Bone marrow (tissue), 2 donors: ENCODE results near the gene RBM14.
"Not testable (repeated sequence)": the region's sequence is repeated elsewhere in the genome, so short reads cannot be mapped to it uniquely, and the experiment has no call there.

Experiments
- DNase-seq, 2 donors: peaks; one replicate each; lab custom pipeline; 2025; lab: John Stamatoyannopoulos, UW

The RBM14 gene

GRCh38 chr11:66616379-66617154 is at the start of gene RBM14:
RBM14 (plus strand) TSS chr11:66616630; CDS start chr11:66616721, 91 bp downstream.
- peak; percentile 93 to 96 for DNase-seq

DNA sequence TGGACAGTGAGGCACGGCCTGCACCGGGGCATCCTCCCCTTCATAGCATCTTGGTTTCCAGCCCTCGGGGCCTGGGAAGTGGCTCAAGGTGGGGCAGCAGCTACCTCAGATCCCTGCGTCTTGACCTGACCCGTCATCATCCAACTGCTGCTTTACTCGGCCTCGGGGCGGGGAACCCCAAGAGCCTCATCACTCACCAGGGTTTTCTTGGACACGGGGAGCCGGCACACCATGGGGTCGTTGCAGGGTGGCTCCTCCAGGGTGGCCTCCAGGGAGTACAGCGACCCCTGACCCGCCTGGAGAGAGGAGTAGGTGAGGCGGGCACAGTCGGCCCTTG is 48.7 kb upstream of the RBM14 start:
- no peak for DNase-seq

GRCh38 chr11:66568124-66568916 is 48.1 kb upstream of the RBM14 start, which contains the start of gene CTSF:
CTSF (minus strand) TSS chr11:66568606; CDS start chr11:66568486, 120 bp downstream.
- peak in 1 of 2 donors; percentile 10 for DNase-seq

DNA sequence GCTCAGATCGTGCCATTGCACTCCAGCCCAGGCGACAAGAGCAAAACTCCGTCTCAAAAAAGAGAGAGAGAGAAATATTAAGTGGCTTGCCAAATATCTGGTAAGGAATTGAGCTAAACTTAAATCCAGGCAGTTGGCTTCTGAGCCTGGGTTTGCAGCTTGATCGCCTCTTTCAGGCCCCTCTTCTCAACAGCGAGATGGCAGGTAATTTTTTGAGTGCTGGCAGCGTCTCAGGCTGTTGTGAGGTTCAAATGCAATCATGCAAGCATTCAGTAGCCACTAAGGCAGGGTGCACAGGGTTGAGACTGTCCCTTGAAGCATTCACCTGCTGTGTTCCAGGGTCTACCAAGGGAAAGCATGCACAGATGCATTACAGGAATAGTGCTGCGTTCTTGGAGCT is 47.4 kb upstream of the RBM14 start:
- DNase-seq, result no peak

DNA sequence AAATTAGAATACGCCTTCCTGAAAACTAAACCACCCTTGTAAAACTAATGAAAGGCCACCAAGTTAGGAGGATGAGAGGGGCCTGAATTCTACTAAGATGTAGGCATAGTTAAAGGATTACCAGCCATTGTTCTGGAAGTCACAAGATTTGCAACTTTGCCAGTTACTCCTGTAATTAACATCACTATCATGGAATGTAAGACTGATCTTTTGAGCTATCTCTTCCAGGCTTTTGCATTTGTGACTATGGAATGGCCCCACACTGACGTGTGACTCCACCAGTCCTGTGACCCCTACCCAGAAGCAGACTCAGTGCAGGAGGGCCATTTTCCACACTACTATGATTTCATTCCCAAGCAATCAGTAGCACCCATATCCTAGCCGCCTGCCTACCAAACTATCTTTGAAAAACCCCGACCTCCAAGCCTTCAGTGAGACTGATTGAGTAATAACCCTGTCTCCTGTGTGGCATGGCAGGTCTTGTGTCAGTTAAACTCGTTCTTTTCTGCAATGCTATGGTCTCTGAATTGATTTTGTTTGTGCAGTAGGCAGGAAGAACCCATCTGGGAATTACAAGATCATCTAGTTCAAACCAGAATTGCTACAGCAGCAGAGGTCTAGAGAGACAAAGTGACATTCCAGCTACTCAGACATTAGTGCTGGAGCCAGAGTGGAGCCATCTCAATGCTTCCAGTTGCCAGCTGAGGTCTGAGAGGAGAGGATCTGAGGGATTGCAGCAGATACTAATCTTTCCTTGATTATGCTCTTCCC is 46.2 kb upstream of the RBM14 start:
- DNase-seq, result no peak

GRCh38 chr11:66570850-66571180 is 45.6 kb upstream of the RBM14 start:
- DNase-seq, result no peak

DNA sequence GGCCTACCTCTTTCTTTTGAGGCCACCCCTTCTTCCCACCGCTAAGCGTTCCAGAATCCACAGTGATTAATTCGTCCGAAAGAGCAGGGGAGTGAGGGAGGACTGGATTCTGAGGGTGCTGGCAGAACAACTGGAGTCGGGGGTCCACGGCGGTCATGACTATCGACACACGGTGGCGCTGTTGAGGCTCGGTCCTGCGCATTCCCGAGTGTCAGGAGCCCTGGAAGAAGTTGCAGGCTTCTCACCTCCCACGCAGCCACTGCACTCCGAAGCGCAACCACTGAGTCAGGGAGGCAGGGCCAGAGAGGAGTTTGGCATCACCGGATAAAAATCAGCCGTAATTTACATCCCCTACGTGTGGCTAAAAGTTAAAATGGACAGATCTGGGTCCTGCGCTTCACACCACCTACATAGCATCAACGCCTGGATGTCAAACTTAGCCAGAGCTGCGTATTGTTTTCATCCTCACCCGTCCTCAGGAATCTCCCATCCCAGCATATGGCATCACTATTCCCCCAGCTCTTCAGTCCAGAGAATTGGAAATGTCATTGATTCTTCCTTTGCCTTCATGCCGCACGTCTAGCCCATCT is 37.3 kb upstream of the RBM14 start:
- DNase-seq, result peak; percentile 40 to 43

GRCh38 chr11:66580803-66581202 is 35.6 kb upstream of the RBM14 start:
- DNase-seq, result no peak

GRCh38 chr11:66581261-66581660 is 35.2 kb upstream of the RBM14 start:
- no peak for DNase-seq

GRCh38 chr11:66582565-66583147 is 33.8 kb upstream of the RBM14 start:
- not testable (repeated sequence) for DNase-seq

- not testable (repeated sequence) for DNase-seq
Measured at GRCh38 chr11:66585447-66585846, 31.0 kb upstream of the RBM14 start.

DNA sequence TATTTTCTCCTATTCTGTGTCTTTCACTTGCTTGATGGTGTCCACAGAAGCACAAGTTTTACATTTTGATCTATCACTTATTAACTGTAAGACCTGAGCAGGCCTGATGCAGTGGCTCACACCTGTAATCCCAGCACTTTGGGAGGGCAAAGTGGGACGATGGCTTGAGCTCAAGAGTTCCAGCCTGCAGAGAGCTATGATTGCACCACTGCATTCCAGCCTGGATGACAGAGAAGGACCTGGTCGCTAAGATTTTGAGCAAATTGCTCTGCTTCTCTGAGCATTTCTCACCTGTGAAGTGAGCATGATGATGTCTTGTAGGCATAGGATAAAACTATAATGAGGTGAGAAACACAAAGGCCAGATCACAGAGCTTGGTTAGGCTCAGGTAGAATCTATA is 30.3 kb upstream of the RBM14 start:
- no peak for DNase-seq

GRCh38 chr11:66589315-66589714 is 27.1 kb upstream of the RBM14 start:
- not testable (repeated sequence) for DNase-seq

DNA sequence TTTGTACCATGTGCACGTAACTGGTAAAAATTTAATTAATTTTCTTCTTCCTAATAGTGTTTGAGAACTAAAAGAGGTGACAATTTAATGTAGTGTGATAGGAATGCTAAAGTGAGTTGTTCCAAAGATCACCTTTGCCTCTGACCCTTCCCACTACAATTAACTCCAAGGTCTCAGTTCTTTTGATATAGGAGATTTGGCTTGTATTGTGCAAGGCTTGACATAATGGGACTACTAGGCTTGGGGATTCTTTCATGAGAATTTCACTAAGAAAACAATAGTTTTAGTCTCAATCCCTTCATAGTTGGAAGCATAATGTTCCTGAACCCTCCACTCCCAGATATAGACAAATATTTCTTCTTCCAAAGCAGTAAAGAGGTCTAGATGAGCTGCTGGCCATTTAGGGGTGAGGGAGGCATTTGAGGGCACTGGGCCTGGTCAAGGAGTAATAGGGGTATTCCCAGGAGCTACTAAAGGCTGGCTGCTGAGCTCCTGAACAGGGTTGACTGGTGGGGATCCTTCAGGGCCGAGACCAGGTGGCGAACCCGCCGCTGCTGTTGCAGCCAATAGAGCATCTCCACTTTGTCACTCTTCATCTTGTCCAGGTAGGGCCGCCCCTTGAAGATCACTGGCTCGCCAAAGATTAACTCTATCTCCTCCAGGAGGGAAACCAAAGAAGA is 26.3 kb upstream of the RBM14 start:
- DNase-seq, result no peak

GRCh38 chr11:66591175-66591574 is 25.3 kb upstream of the RBM14 start:
- no peak for DNase-seq

- DNase-seq, result peak; percentile 93 to 94
Measured at GRCh38 chr11:66592457-66593302, 23.8 kb upstream of the RBM14 start, which contains the start of the genes CCDC87 and CCS. CCDC87 (minus strand) TSS chr11:66593063; CDS start chr11:66593015, 48 bp downstream. CCS (plus strand) TSS chr11:66593185; CDS start chr11:66593262, 77 bp downstream.

DNA sequence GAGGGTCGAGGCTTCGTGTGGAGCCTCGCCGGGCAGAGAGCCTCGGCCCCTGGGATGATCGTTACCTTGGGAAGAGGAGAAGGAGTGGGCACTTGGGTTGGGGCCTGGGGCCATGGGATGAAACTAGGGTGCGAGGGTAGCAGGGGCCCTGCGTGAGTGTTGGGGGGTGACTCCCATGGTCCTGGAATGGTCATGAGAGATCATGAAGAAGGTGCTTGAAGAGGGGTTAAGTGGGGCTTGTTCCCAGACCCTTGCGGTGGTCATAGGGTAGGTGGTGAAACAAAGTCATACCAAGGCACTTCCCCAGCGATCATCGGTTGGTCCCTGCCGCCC is 23.2 kb upstream of the RBM14 start:
- DNase-seq, result no peak

DNA sequence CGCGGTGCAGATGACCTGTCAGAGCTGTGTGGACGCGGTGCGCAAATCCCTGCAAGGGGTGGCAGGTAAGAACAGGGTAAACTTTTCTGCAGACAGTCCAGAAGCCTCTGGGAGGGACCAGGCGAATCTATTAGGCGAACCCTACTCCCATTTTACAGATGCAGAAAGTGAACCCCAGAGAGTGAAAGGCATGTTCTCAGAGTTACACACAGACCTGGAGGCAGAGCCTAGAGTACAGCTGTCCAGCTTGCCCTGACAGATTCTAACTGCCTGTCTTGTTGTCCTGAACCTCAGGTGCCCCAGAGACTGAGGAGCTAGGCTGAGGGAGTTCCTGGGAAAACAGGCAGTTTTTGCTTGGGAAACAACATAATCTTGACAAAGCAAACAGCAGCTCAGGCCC is 22.8 kb upstream of the RBM14 start:
- DNase-seq, result no peak

GRCh38 chr11:66595245-66595904 is 21.1 kb upstream of the RBM14 start:
- peak in 1 of 2 donors; percentile 37 for DNase-seq

- no peak for DNase-seq
Measured at GRCh38 chr11:66598993-66599392, 17.4 kb upstream of the RBM14 start.
